H1 (cell line): ENCODE results near the gene NR4A3. TPM values are rescaled to one million over a fixed set of nuclear protein-coding genes. Genes with fewer than 3 reads are reported as not detected.

Experiments used
- EP300 ChIP-seq, 2 experiments: IDR thresholded peaks; 1 replicate in 1 of 2; 2 replicates in 1 of 2; pipeline ENCODE4 v1.6.1; 2011 to 2012; ENCODE audit warnings: low read depth in 2 of 2, low read length in 2 of 2, mild to moderate bottlenecking in 2 of 2, borderline replicate concordance in 1 of 2, inconsistent platforms in 1 of 2, moderate library complexity in 1 of 2
- RFX5 ChIP-seq: IDR thresholded peaks from 2 replicates; pipeline ENCODE4 v1.6.1; 2011; ENCODE audit warnings: low read depth, low read length, improper control_type of control experiment, borderline replicate concordance
- polyA plus RNA-seq, 7 experiments: library from polyadenylated mRNA; depleted of rRNA in 3 of 7; stranded (reverse) in 5 of 7; unstranded in 2 of 7; fragments of >200 nt in 5 of 7; fragments of 200-250 nt in 2 of 7; gene quantifications; 1 replicate in 5 of 7; 2 replicates in 1 of 7; 4 replicates in 1 of 7; pipeline versions ENCODE4 v1.2.1 to v1.2.3, GENCODE V29; 2011 to 2013; ENCODE audit warnings: missing spikeins in 2 of 7, mixed read lengths in 2 of 7
- total RNA-seq: library from RNA; stranded (reverse); fragmentation: NEBNext Ultra II Directional; extraction: Animal tissue kit (Norgen Biotek cat#: 25700); gene quantifications from 2 replicates; pipeline ENCODE4 v1.2.1, GENCODE V29; 2021
- TF ChIP-seq, protein P1 (sequence below): IDR thresholded peaks from 2 replicates; pipeline ENCODE4 v1.6.1; 2012; ENCODE audit warnings: low read length, inconsistent platforms

NR4A3 gene
- total and polyA plus RNA-seq, 2 of the 8 experiments (the other 6 are each of a cell fraction or from before 2014, with no cell fraction given) = 0.05 to 0.30 TPM

- TF ChIP-seq RFX5 (no peak), EP300 (IDR thresholded peaks at IDR 0.05; ENCODE audit: borderline replicate concordance in 1 of 2, low read depth in 2 of 2, low read length in 2 of 2) (no peak)
- TF ChIP-seq, protein P1, sequence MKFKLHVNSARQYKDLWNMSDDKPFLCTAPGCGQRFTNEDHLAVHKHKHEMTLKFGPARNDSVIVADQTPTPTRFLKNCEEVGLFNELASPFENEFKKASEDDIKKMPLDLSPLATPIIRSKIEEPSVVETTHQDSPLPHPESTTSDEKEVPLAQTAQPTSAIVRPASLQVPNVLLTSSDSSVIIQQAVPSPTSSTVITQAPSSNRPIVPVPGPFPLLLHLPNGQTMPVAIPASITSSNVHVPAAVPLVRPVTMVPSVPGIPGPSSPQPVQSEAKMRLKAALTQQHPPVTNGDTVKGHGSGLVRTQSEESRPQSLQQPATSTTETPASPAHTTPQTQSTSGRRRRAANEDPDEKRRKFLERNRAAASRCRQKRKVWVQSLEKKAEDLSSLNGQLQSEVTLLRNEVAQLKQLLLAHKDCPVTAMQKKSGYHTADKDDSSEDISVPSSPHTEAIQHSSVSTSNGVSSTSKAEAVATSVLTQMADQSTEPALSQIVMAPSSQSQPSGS = no peak
Observed at GRCh38 chr9:99907208-99907532, 85.5 kb downstream of the NR4A3 start (continued).
